ENCODE results near the gene SRL. TPM values are rescaled to one million over a fixed set of nuclear protein-coding genes. Genes with fewer than 3 reads are reported as not detected.

The SRL gene
- total RNA-seq, 4 donors from 2014 or later, result 0.04 to 1.8 (median 0.38) TPM; not detected in 1

GRCh38 chr16:4169415-4169814, 72.5 kb downstream of the SRL start:
- TF ChIP-seq POLR2A (IDR thresholded peaks at IDR 0.05) (no peak), CTCF (IDR thresholded peaks at IDR 0.05) (no peak)
- H3K36me3 ChIP-seq, result no peaks in the 10 kb centered on the region
- no peak overlapping the region for H3K27ac ChIP-seq
- H3K4me1 ChIP-seq, result no peaks in the 10 kb centered on the region
- intact Hi-C loops (cut with DNase I), result no loop called here
- 82 to 85% methylated on average over 6 of the region's 6 CpGs for WGBS, 2 donors
- H3K4me3 ChIP-seq, result no peak overlapping the region
- H3K27me3 ChIP-seq, result no peaks in the 10 kb centered on the region
- no peak for DNase-seq
- H3K9me3 ChIP-seq, result no peaks in the 10 kb centered on the region

- no peak for DNase-seq
- H3K4me1 ChIP-seq, result no peaks in the 10 kb centered on the region
- no peaks in the 10 kb centered on the region for H3K27me3 ChIP-seq
- H3K27ac ChIP-seq, result no peak overlapping the region
- no peak overlapping the region for H3K4me3 ChIP-seq
- H3K9me3 ChIP-seq, result no peaks in the 10 kb centered on the region
- H3K36me3 ChIP-seq, result no peaks in the 10 kb centered on the region
- TF ChIP-seq CTCF (IDR thresholded peaks at IDR 0.05) (no peak), POLR2A (IDR thresholded peaks at IDR 0.05) (no peak)
- 90 to 91% methylated on average over 2 to 4 of the region's 4 CpGs for WGBS, 2 donors
- intact Hi-C loops (cut with DNase I), result no loop called here
These were observed 75.1 kb downstream of the SRL start for GRCh38 chr16:4166821-4167220.

GRCh38 chr16:4160658-4161430, 81.0 kb downstream of the SRL start:
- H3K4me3 ChIP-seq, result no peak overlapping the region
- no peaks in the 10 kb centered on the region for H3K9me3 ChIP-seq
- WGBS, 2 donors, result 75 to 85% methylated on average over 7 of the region's 7 CpGs
- TF ChIP-seq CTCF (IDR thresholded peaks at IDR 0.05), result no peak
- TF ChIP-seq POLR2A (IDR thresholded peaks at IDR 0.05), result no peak
- DNase-seq, result no peak
- H3K27me3 ChIP-seq, result no peaks in the 10 kb centered on the region
- no peaks in the 10 kb centered on the region for H3K4me1 ChIP-seq
- H3K27ac ChIP-seq, result no peak overlapping the region
- no peaks in the 10 kb centered on the region for H3K36me3 ChIP-seq
- intact Hi-C loops (cut with DNase I), result no loop called here

GRCh38 chr16:4159726-4160125, 82.2 kb downstream of the SRL start:
- TF ChIP-seq POLR2A (IDR thresholded peaks at IDR 0.05) (no peak), CTCF (IDR thresholded peaks at IDR 0.05) (no peak)
- intact Hi-C loops (cut with DNase I), result no loop called here

GRCh38 chr16:4158143-4159093, 83.5 kb downstream of the SRL start:
- Histone ChIP-seq H3K27ac (no peak overlapping the region), H3K27me3 (no peaks in the 10 kb centered on the region), H3K4me1 (no peaks in the 10 kb centered on the region), H3K4me3 (no peak overlapping the region), H3K36me3 (no peaks in the 10 kb centered on the region), H3K9me3 (no peaks in the 10 kb centered on the region)
- intact Hi-C loops (cut with DNase I), result no loop called here
- TF ChIP-seq CTCF (IDR thresholded peaks at IDR 0.05) (no peak), POLR2A (IDR thresholded peaks at IDR 0.05) (no peak)
- DNase-seq, result no peak
- WGBS, 2 donors, result 70 to 71% methylated on average over 12 to 13 of the region's 13 CpGs

More at GRCh38 chr16:4159726-4160125, 82.2 kb downstream of the SRL start:
- Histone ChIP-seq H3K9me3 (no peaks in the 10 kb centered on the region), H3K4me3 (no peak overlapping the region), H3K27ac (no peak overlapping the region), H3K36me3 (no peaks in the 10 kb centered on the region), H3K27me3 (no peaks in the 10 kb centered on the region), H3K4me1 (no peaks in the 10 kb centered on the region)
- DNase-seq, result no peak
- 83 to 90% methylated on average over 16 to 17 of the region's 17 CpGs for WGBS, 2 donors
